ENCODE results near the gene GEMIN7. TPM values are rescaled to one million over a fixed set of nuclear protein-coding genes. Genes with fewer than 3 reads are reported as not detected.

Gene GEMIN7
- total and polyA plus RNA-seq, 9 donors: 9.7 to 16.0 (median 11.7) TPM

- H3K27me3 ChIP-seq: no peaks in the 10 kb centered on the region
- H3K4me1 ChIP-seq (ENCODE audit: insufficient read depth): no peaks in the 10 kb centered on the region
- H3K4me3 ChIP-seq: no peak overlapping the region
- 79 to 94% (median 89%) methylated on average over 5 of the region's 5 CpGs for WGBS, 3 donors
- intact Hi-C loops (cut with DNase I): no loop called here
- no peak for DNase-seq
- no peak overlapping the region for H3K27ac ChIP-seq
- no peak for TF ChIP-seq POLR2A (IDR thresholded peaks at IDR 0.05)
- no peak for TF ChIP-seq CTCF (IDR thresholded peaks at IDR 0.05)
- TF ChIP-seq EP300 (IDR thresholded peaks at IDR 0.05): no peak
- no peaks in the 10 kb centered on the region for H3K9me3 ChIP-seq
- H3K36me3 ChIP-seq: no peaks in the 10 kb centered on the region
Measured at GRCh38 chr19:45128146-45128545, 49.1 kb downstream of the GEMIN7 start.

- TF ChIP-seq EP300 (IDR thresholded peaks at IDR 0.05): no peak
- TF ChIP-seq CTCF (IDR thresholded peaks at IDR 0.05): no peak
- TF ChIP-seq POLR2A (IDR thresholded peaks at IDR 0.05): no peak
- Histone ChIP-seq H3K4me1 (ENCODE audit: insufficient read depth) (no peaks in the 10 kb centered on the region), H3K27ac (no peak overlapping the region), H3K36me3 (no peaks in the 10 kb centered on the region), H3K4me3 (no peak overlapping the region), H3K9me3 (no peaks in the 10 kb centered on the region), H3K27me3 (no peaks in the 10 kb centered on the region)
- intact Hi-C loops (cut with DNase I): no loop called here
- WGBS, 3 donors: 71 to 85% (median 73%) methylated on average over 5 of the region's 5 CpGs
- no peak for DNase-seq
Measured at GRCh38 chr19:45128806-45129205, 49.7 kb downstream of the GEMIN7 start.

- TF ChIP-seq EP300 (IDR thresholded peaks at IDR 0.05) (no peak), POLR2A (IDR thresholded peaks at IDR 0.05) (no peak), CTCF (IDR thresholded peaks at IDR 0.05) (no peak)
- no peaks in the 10 kb centered on the region for H3K36me3 ChIP-seq
- no peak overlapping the region for H3K27ac ChIP-seq
- no peak for DNase-seq
- 69 to 78% (median 74%) methylated on average over 13 of the region's 13 CpGs for WGBS, 3 donors
- no peaks in the 10 kb centered on the region for H3K4me1 ChIP-seq (ENCODE audit: insufficient read depth)
- no peaks in the 10 kb centered on the region for H3K9me3 ChIP-seq
- H3K4me3 ChIP-seq: no peak overlapping the region
- intact Hi-C loops (cut with DNase I): no loop called here
- H3K27me3 ChIP-seq: no peaks in the 10 kb centered on the region
Measured at GRCh38 chr19:45130236-45130635, 51.2 kb downstream of the GEMIN7 start.

- Histone ChIP-seq H3K27me3 (no peaks in the 10 kb centered on the region), H3K9me3 (no peaks in the 10 kb centered on the region), H3K4me1 (ENCODE audit: insufficient read depth) (no peaks in the 10 kb centered on the region), H3K36me3 (no peaks in the 10 kb centered on the region), H3K27ac (no peak overlapping the region), H3K4me3 (no peak overlapping the region)
- 69 to 72% (median 70%) methylated on average over 13 of the region's 13 CpGs for WGBS, 3 donors
- no peak for TF ChIP-seq CTCF (IDR thresholded peaks at IDR 0.05)
- TF ChIP-seq EP300 (IDR thresholded peaks at IDR 0.05): no peak
- TF ChIP-seq POLR2A (IDR thresholded peaks at IDR 0.05): no peak
- intact Hi-C loops (cut with DNase I): no loop called here
- no peak for DNase-seq
Measured at GRCh38 chr19:45130888-45131615, 52.0 kb downstream of the GEMIN7 start.
